DMS79 treated with DMSO at 0.1 percent for 48 hours (cell line): ENCODE measurements around the gene MCEE.
"Not testable (repeated sequence)": the region's sequence is repeated elsewhere in the genome, so short reads cannot be mapped to it uniquely, and the experiment has no call there.

Experiments used
- DNase-seq: peaks from one replicate; lab custom pipeline; 2025; lab: John Stamatoyannopoulos, UW

MCEE gene

DNA sequence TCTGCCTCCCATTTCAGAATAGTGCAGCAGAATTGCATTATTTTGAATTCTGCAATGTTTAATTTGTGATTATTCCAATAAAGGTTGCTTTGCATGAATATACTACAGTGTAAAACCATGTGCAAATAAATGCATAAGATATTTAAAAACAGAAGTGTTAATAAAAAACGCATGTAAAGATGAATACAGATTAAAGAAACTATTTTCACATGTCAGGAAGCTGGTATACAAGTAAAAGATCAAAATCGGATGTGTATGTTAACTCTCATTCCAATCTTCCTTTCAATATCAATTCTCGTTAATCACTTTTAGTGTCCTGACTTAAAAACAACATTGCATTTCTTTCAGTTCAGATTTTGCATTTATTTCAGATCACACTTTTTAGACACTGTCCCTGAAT, 3.1 kb downstream of the MCEE start:
- DNase-seq, result no peak

- no peak for DNase-seq
Measured at GRCh38 chr2:71125506-71126294, 4.3 kb downstream of the MCEE start.

DNA sequence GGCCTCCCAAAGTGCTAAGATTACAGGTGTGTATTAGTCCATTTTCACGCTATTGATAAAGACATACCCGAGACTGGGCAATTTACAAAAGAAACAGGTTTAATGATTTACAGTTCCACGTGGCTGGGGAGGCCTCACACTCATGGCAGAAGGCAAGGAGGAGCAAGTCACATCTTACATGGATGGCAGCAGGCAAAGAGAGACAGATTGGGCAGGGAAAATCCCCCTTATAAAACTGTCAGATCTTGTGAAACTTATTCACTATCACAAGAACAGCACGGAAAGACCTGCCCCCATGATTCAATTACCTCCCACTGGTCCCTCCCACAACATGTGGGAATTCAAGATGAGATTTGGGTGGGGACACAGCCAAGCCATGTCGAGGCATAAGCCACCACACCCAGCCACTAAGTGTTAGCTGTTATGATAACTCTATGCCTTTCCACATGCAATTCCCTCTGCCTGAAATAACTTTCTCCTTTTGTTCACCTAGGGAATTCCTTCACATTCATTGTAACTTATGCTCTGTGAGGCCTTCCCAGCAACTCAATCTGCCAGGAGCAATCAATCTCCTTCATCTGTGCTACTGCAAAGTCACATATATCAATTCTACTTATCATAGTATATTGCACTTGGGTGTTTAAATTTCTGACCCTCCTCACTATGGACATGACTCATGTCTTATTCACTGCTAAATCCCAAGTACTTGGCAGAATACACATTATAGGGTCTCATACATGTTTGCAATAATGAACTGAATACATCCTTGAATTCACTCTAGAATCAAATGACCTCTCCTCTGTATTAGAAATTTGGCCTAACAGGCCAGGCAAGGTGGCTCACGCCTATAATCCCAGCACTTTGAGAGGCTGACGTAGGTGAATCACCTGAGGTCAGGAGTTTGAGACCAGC, 7.4 kb downstream of the MCEE start:
- DNase-seq, result no peak

- no peak for DNase-seq
Measured at GRCh38 chr2:71121479-71121878, 8.6 kb downstream of the MCEE start.

- no peak for DNase-seq
Measured at GRCh38 chr2:71120195-71120594, 9.8 kb downstream of the MCEE start.

GRCh38 chr2:71117063-71117462, 13.0 kb downstream of the MCEE start:
- DNase-seq, result no peak

GRCh38 chr2:71113843-71114242, 16.2 kb downstream of the MCEE start:
- DNase-seq, result no peak

- DNase-seq, result no peak
Measured at GRCh38 chr2:71108091-71108490, 21.9 kb downstream of the MCEE start.

GRCh38 chr2:71106463-71106862, 23.6 kb downstream of the MCEE start:
- DNase-seq, result not testable (repeated sequence)

DNA sequence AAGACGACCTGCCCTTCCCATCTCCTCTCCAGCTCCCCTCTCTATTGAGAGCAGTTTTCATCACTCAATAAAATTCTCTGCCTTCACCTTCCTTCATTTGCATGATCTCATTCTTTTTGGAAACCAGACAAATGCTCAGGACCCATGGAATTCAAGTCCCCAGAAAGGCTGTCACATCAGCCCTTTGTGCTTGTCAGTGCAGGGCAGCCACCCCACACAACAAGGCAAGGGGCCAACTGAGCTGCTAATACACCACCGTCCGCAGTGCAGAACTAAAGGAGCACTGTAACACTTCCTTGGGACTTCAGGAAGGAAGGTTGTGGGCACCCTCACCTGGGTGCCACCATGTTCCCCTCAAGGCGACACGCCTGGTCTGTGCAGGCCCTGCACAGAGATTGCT, 26.2 kb downstream of the MCEE start:
- no peak for DNase-seq

DNA sequence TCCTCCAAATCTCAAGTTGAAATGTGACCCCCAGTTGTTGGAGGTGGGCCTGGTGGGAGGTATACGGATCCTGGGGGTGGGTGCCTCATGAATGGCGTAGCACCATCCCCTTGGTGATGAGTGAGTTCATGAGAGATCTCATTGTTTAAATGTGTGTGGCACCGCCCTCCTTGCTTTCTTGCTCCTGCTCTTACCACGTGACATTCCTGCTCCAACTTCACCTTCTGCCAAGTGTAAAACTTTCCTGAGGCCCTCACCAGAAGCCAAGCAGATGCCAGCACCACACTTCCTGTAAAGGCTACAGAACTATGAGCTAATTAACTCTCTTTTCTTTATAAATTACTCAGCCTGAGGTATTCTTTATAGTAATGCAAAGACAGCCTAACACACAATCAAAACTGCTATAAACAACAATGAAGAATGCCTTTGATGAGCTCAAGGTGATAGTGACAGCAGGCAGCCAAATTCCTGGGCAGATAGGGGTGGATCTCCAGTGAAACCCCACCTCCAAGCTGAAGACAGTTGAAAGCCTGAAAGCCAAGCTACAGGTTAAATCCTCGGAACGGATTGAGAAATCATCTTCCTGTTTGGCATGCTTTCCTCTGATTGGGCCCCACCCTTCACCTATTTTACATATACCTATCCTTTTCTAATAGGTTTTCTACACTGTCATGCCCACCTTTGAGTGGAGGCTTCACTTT, 26.9 kb downstream of the MCEE start:
- DNase-seq, result no peak

DNA sequence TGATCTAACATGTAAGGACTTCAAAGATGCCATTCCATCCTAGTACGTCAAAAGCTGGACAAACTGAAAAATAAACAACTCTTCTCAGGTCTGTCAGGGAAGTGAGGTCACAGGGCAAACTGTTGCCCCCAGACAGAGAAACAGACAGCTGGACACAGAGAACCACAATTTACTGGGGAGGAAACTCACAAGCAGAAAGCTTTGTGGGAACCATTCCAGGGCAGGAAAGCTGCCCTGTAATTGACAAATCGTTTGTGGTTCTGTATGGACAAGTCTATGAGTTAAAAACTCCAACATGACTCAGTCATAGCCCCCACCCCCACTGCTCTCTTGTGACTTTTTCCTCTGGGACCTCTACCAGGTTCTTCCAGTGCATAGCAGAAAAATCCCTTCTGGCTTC, 28.4 kb downstream of the MCEE start:
- no peak for DNase-seq

DNA sequence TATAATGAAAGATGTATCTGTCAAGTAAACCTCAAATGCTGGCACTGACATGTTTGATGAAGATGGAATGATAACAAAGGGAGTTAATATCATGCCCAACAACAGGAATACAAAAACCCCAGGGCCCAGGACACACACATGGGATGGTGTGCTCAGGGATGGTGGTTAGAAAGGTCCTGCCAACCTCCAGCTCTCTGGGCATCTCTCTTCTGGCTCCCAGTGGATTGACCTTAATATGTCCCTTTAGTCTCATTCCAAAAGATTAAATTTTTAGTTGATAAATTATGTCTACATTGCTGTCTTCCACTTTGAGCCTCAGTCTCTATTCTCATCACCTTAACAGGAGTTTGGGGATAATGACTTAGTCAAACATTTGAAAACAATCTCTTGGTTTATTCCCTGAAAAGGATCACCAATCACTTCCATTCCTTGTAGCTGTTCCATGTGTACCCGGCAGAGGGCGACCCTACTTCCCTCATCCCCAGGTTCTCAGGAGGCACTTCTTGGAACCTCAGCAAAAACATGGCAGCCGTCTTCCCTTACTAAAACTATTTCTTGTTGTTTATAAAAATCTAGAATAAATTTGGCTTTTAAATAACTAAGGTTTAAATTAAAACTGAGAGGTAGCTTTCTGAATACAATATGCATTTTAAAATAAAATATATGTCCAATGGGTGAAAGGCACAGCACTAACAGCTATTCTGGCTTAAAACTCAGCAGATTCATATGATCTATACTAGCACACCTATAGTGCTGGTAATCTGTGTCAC, 29.6 kb downstream of the MCEE start:
- DNase-seq, result peak; percentile 18

- not testable (repeated sequence) for DNase-seq
Measured at GRCh38 chr2:71092491-71093260, 37.4 kb downstream of the MCEE start.

DNA sequence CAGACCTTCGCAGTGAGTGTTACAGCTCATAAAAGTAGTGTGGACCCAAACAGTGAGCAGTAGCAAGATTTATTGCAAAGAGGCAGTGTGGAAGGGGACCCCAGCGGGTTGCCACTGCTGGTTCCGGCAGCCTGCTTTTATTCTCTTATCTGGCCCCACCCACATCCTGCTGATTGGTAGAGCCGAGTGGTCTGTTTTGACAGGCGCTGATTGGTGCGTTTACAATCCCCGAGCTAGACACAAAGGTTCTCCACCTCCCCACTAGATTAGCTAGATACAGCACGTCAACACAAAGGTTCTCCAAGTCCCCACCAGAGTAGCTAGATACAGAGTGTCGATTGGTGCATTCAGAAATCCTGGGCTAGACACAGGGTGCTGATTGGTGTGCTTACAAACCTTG, 38.2 kb downstream of the MCEE start:
- DNase-seq, result not testable (repeated sequence)

DNA sequence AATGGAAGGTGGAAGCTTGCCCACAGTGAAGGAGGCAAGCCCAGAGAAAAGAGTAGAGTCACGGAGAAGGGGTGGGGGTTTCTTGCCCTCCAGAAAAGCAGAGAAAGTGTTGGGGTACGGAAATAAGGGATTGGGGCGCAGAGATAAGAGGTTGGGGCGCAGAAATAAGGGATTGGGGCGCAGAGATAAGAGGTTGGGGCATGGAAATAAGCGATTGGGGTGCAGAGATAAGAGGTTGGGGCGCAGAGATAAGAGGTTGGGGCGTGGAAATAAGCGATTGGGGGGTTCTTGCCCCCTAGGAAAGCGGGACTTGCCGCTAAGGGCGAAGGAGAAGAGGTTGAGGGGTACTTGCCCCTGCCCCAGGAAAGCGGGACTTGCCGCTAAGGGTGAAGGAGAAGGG, 40.6 kb downstream of the MCEE start:
- not testable (repeated sequence) for DNase-seq

DNA sequence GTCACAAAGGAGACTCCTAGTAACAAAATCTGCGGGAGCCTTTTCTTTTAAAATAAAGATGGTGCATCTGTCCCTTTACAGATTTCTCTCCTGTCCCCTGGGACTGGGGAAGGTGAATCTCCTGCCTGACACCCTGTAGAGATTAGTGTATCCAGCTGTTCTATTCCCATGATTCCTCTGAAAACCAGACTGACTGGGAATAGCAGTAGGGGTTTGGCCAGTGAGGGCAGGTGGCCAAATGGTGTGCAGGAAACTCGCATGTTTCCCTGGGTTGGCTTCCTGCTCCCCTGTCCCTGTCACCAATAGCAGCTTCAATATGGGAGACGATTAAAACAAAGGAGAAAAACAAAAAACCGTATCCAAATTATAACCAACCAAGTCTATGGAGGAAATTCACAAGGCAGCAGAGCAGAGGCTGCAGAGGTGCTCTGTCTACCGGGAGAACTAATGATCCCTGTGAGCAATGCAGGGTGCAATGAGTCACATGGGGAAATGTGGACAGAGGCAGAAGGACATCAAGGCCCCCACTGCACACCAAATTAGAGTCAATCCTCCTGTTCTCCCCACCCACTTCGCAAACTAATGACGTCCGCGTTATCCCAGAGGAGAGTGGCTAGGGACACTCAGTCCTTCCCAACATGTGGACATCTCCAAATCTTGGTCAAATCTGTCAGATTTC, 44.6 kb downstream of the MCEE start:
- DNase-seq, result not testable (repeated sequence)

GRCh38 chr2:71083752-71084312, 46.2 kb downstream of the MCEE start:
- DNase-seq, result not testable (repeated sequence)

GRCh38 chr2:71083297-71083696, 46.7 kb downstream of the MCEE start:
- not testable (repeated sequence) for DNase-seq
